ENCODE measurements around the gene PPHLN1.

GRCh38 chr12:42422785-42423184 lies 96.8 kb downstream of the PPHLN1 start:
- TF ChIP-seq, protein P1, sequence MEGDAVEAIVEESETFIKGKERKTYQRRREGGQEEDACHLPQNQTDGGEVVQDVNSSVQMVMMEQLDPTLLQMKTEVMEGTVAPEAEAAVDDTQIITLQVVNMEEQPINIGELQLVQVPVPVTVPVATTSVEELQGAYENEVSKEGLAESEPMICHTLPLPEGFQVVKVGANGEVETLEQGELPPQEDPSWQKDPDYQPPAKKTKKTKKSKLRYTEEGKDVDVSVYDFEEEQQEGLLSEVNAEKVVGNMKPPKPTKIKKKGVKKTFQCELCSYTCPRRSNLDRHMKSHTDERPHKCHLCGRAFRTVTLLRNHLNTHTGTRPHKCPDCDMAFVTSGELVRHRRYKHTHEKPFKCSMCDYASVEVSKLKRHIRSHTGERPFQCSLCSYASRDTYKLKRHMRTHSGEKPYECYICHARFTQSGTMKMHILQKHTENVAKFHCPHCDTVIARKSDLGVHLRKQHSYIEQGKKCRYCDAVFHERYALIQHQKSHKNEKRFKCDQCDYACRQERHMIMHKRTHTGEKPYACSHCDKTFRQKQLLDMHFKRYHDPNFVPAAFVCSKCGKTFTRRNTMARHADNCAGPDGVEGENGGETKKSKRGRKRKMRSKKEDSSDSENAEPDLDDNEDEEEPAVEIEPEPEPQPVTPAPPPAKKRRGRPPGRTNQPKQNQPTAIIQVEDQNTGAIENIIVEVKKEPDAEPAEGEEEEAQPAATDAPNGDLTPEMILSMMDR (IDR thresholded peaks at IDR 0.05; ENCODE audit: insufficient read depth, low read depth, low read length), result no peak
- no peak for TF ChIP-seq EZH2 (IDR thresholded peaks at IDR 0.05; ENCODE audit: insufficient read depth, low read length)
